ENCODE data around the gene MAMLD1. TPM values are rescaled to one million over a fixed set of nuclear protein-coding genes. Genes with fewer than 3 reads are reported as not detected.

Gene MAMLD1
- total RNA-seq, 1 experiment from 2014 or later: 3.2 TPM

DNA sequence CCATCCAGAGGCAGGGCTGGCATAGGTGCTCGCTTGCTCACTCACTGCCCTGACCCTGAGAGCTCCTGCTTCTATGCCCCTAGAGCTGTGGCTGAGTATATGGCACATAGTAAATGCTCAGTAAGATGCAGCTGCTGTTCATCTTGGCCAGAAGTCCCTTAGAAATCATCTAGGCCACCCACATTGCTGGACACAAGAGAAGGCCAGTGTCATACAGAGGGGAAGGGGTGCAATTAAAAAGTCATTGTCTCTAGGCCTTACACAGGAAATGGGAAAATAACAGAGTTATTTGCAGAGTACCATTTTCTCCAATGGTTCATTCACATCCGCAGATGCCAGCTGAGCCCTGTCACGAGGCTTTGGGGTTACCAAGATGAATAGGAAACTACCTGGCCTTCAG lies 88.8 kb downstream of the MAMLD1 start:
- Histone ChIP-seq H3K4me3 (ENCODE audit: low read depth, low read length, poor library complexity, severe bottlenecking) (no peak overlapping the region), H3K4me1 (ENCODE audit: insufficient read depth, low read length, poor library complexity, severe bottlenecking) (peaks cover 20% of the 10 kb centered on the region), H3K27me3 (replicated peaks; ENCODE audit: insufficient read depth, low read depth, low read length, poor library complexity) (no peaks in the 10 kb centered on the region), H3K9me3 (ENCODE audit: low read depth, low read length, poor library complexity, severe bottlenecking) (no peaks in the 10 kb centered on the region), H3K36me3 (ENCODE audit: insufficient read depth, low read length, poor library complexity, severe bottlenecking) (no peaks in the 10 kb centered on the region), H3K27ac (ENCODE audit: low read depth, low read length, poor library complexity, severe bottlenecking) (no peak overlapping the region)
- TF ChIP-seq, protein P1, sequence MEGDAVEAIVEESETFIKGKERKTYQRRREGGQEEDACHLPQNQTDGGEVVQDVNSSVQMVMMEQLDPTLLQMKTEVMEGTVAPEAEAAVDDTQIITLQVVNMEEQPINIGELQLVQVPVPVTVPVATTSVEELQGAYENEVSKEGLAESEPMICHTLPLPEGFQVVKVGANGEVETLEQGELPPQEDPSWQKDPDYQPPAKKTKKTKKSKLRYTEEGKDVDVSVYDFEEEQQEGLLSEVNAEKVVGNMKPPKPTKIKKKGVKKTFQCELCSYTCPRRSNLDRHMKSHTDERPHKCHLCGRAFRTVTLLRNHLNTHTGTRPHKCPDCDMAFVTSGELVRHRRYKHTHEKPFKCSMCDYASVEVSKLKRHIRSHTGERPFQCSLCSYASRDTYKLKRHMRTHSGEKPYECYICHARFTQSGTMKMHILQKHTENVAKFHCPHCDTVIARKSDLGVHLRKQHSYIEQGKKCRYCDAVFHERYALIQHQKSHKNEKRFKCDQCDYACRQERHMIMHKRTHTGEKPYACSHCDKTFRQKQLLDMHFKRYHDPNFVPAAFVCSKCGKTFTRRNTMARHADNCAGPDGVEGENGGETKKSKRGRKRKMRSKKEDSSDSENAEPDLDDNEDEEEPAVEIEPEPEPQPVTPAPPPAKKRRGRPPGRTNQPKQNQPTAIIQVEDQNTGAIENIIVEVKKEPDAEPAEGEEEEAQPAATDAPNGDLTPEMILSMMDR (conservative IDR thresholded peaks at IDR 0.05; ENCODE audit: low read depth, low read length): no peak
- no peak for TF ChIP-seq EZH2 (IDR thresholded peaks at IDR 0.05; ENCODE audit: borderline replicate concordance, low read depth, low read length, poor library complexity, severe bottlenecking)
- ChIA-PET CTCF (no interaction called here), POLR2A (ENCODE audit: low non-redundant PET) (no interaction called here)
- DNase-seq (ENCODE audit: low spot score): no peak
- no TSS peak for BruUV-seq (replicated peaks)
- intact Hi-C loops (cut with micrococcal nuclease; ENCODE audit: unreplicated experiment): no loop called here

GRCh38 chrX:150454083-150454482 lies 91.0 kb downstream of the MAMLD1 start:
- TF ChIP-seq EZH2 (IDR thresholded peaks at IDR 0.05; ENCODE audit: borderline replicate concordance, low read depth, low read length, poor library complexity, severe bottlenecking): no peak
- TF ChIP-seq, protein P1 (conservative IDR thresholded peaks at IDR 0.05; ENCODE audit: low read depth, low read length): no peak
- H3K36me3 ChIP-seq (ENCODE audit: insufficient read depth, low read length, poor library complexity, severe bottlenecking): no peaks in the 10 kb centered on the region
- CTCF ChIA-PET: no interaction called here
- no peak overlapping the region for H3K4me3 ChIP-seq (ENCODE audit: low read depth, low read length, poor library complexity, severe bottlenecking)
- no TSS peak for BruUV-seq (replicated peaks)
- no peaks in the 10 kb centered on the region for H3K27me3 ChIP-seq (replicated peaks; ENCODE audit: insufficient read depth, low read depth, low read length, poor library complexity)
- intact Hi-C loops (cut with micrococcal nuclease; ENCODE audit: unreplicated experiment): no loop called here
- H3K4me1 ChIP-seq (ENCODE audit: insufficient read depth, low read length, poor library complexity, severe bottlenecking): peaks cover 11% of the 10 kb centered on the region
- POLR2A ChIA-PET (ENCODE audit: low non-redundant PET): no interaction called here
- H3K27ac ChIP-seq (ENCODE audit: low read depth, low read length, poor library complexity, severe bottlenecking): no peak overlapping the region
- H3K9me3 ChIP-seq (ENCODE audit: low read depth, low read length, poor library complexity, severe bottlenecking): no peaks in the 10 kb centered on the region
- DNase-seq (ENCODE audit: low spot score): no peak

DNA sequence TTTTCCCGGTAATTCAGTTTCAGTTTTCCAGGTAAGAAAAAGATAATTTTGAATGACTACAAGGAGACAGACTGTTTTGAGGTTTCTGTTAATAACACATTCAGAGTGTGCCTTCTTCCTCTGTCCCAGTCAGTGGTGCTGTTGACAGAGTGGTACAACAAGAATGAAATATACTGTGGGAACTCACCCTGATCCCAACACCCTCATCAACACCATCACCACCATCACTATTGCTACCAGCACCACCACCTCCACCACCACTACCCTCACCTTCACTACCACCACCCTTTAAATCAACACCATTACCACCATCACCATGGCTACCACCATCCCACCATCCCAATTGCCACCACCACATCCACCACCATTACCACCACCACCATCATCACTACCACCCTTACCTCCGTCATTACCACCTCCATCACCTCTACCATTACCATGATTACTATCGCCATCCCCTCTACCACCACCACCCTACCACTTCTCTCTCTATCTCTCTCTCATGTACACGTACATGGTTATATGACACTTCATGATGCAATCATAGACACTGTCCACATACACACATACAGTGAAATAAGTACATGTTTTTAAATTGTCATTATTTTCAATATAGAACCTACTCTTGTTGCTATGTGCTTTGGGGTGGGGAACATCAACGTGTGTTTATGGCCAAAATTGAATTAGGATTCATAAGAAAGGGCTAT lies 91.5 kb downstream of the MAMLD1 start:
- no peaks in the 10 kb centered on the region for H3K27me3 ChIP-seq (replicated peaks; ENCODE audit: insufficient read depth, low read depth, low read length, poor library complexity)
- no peak overlapping the region for H3K27ac ChIP-seq (ENCODE audit: low read depth, low read length, poor library complexity, severe bottlenecking)
- TF ChIP-seq, protein P1 (conservative IDR thresholded peaks at IDR 0.05; ENCODE audit: low read depth, low read length): no peak
- no peak for TF ChIP-seq EZH2 (IDR thresholded peaks at IDR 0.05; ENCODE audit: borderline replicate concordance, low read depth, low read length, poor library complexity, severe bottlenecking)
- DNase-seq (ENCODE audit: low spot score): no peak
- intact Hi-C loops (cut with micrococcal nuclease; ENCODE audit: unreplicated experiment): no loop called here
- no peak overlapping the region for H3K4me3 ChIP-seq (ENCODE audit: low read depth, low read length, poor library complexity, severe bottlenecking)
- no peaks in the 10 kb centered on the region for H3K9me3 ChIP-seq (ENCODE audit: low read depth, low read length, poor library complexity, severe bottlenecking)
- no peaks in the 10 kb centered on the region for H3K36me3 ChIP-seq (ENCODE audit: insufficient read depth, low read length, poor library complexity, severe bottlenecking)
- ChIA-PET CTCF (no interaction called here), POLR2A (ENCODE audit: low non-redundant PET) (interaction anchor here (0.7 kb wide), 1 partner anchor 9 kb away, joined by 3 read pairs; no protein-coding TSS in a partner anchor)
- H3K4me1 ChIP-seq (ENCODE audit: insufficient read depth, low read length, poor library complexity, severe bottlenecking): peaks cover 11% of the 10 kb centered on the region
- no TSS peak for BruUV-seq (replicated peaks)
